T-helper 2 cell treated with Interferon-gamma antibody and Interleukin-4, amounts not matched to agents 100 ng/mL and 5 ng/mL, for 36 hours (primary cell): ENCODE measurements around the gene POLR3E. TPM values are rescaled to one million over a fixed set of nuclear protein-coding genes. Genes with fewer than 3 reads are reported as not detected.

Source experiments
- intact Hi-C: fragments of 100-400 bp; cut with micrococcal nuclease; formaldehyde crosslinking; loops from one replicate; pipeline ENCODE4 v1.15.1; 2023
- total RNA-seq: library from RNA; stranded (reverse); gene quantifications from 2 replicates; pipeline ENCODE4 v1.2.3, GENCODE V29; 2022

The POLR3E gene
- total RNA-seq, 1 donor from 2014 or later, result 63.1 TPM

DNA sequence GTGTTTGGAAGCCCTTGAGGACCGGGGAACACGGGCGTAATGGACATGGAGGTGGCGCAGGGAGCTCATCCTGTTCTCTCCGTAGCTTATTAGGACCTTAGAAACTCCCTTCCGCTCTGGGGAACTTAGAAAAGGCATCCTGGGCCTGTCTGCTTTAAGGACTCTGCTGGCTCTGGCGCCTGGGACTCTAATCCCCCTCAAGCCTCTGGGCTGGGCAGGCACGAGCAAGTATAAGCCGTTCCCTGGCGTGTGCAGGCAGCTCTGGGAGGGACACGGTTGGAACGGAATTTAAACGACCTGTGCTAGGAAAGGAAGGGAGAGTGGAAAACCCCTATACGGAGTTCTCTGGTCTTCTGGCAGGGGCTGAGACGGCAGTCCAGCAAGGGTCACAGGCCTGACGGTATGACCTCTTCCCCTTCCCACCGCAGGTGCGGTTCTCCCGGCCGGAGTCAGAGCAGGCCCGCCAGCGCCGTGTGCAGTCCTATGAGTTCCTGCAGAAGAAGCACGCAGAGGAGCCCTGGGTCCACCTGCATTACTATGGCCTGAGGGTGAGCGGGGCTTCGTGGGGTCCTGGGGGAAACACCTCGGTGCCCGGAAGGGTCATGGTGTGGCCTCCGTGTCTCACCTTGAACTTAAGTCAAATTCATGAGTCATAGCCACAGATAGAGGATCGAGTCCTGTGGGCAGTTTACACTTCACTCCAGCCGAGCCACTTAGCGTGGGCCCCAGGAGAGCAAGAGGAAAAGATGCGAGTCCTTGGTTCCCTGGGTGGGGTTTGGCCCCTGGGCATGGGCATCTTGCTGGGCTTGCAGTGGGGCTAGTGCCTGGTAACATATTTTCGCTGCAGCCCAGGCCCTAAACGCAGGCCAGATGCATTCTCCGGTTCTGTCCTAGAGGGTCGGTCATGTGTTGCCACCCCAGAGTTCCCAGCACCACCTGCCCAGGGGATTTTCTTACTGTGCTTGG lies 17.7 kb downstream of the POLR3E start:
- intact Hi-C loops, result loop anchor here (10.0 kb wide), 1 partner anchor 1140 kb away; no protein-coding TSS in a partner anchor

DNA sequence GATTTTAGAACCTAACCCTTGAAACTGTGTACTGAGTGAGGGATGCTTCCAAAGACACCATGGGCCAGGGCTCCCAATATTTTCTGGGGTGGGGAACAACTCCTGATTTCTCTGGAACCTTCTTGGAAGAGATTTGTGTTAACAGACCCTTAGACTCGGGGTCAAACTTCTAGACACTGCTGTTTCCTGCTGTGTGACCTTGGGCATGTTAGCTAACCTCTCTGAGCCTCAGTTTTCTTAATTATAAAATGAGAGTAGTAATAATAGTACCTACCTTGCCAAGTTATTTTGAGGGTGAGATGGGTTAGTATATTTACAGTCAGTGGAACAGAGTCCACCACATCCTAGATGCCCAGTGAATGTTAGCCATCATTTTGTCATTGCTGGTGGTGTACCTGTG lies 18.8 kb downstream of the POLR3E start:
- intact Hi-C loops, result loop anchor here (10.0 kb wide), 1 partner anchor 1141 kb away; no protein-coding TSS in a partner anchor

DNA sequence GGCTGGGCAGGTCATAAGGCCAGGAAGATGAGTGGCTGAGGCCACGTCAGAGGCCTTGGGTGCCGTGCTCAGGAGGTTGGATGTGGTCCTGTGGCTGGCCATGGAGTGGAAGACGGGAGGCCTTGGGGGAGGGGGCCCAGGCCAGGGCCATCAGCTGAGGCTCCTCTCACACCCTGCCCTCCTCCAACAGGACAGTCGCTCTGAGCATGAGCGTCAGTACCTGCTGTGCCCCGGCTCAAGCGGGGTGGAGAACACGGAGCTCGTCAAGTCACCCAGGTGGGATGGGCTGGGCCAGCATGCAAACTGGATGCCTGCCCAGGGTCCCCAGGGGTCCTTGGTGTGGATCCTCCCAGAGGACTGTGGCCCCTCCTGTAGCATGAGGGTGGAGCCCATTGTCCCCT lies 19.2 kb downstream of the POLR3E start:
- intact Hi-C loops, result loop anchor here (10.0 kb wide), 1 partner anchor 1142 kb away; no protein-coding TSS in a partner anchor

DNA sequence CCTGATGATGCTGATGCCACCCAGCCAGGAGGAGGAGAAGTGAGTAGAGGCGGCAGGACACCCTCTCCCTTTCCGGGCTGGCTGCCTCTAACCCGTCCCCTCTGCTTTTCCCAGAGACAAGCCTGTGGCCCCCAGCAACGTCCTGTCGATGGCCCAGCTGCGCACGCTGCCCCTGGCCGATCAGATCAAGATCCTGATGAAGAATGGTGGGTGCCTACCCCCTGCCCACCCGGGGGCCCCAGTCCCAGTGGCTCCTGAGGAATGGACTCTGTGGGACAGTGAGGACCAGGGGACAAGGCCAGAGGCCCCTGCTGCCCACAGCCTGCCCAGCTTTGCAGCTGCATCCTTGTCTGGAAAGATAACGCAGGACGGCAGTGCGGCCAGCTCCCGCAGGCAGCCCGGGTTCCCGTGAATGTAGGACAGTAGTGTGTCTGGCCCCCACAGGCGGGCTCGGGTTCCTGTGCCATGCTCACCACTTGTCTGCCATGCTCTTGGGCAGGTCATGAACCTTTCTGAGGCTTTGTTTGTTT lies 19.9 kb downstream of the POLR3E start:
- intact Hi-C loops, result loop anchor here (10.0 kb wide), 1 partner anchor 1142 kb away; no protein-coding TSS in a partner anchor

DNA sequence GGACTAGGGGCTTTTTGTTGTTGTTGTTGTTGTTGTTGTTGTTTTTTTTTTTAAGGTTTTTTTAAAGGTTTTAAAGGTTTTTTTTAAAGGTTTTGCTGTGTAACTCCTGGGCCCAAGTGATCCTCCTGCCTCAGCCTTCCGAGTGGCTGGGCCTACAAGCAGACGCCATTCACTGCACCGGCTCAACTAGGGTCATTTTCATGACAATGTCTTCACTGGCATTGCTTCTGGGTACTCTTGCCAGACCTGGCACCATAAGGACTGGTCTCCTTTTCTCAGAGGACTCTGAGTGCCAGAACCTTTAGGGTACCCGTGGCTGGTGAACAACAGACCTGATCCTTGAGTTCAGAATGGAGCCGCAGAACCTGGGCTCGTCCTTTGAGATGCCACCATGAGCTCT lies 20.4 kb downstream of the POLR3E start:
- intact Hi-C loops, result loop anchor here (10.0 kb wide), 1 partner anchor 1143 kb away; no protein-coding TSS in a partner anchor

DNA sequence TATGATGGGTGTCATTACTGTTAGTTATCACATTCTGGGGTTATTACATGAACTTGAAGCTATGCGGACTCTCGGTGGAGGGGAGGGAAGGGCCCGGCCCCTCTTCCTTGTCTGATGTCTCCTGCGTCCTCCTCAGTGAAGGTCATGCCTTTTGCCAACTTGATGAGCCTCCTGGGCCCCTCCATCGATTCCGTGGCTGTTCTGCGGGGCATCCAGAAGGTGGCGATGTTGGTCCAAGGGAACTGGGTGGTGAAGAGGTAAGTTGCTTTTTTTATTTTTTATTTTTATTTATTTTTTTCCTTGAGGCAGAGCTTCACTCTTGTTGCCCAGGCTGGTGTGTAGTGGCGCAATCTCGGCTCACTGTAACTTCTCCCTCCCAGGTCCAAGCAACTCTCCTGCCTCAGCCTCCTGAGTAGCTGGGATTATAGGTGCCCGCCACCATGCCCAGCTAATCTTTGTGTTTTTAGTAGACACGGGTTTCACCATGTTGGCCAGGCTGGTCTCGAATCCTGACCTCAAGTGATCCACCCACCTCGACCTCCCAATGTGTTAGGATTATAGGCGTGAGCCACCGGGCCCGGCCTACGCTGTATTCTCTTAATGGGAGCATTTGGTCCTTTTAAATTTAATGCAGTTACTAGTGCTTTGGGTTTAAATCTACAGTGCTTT lies 21.6 kb downstream of the POLR3E start:
- intact Hi-C loops, result loop anchor here (10.0 kb wide), 1 partner anchor 1144 kb away; no protein-coding TSS in a partner anchor

DNA sequence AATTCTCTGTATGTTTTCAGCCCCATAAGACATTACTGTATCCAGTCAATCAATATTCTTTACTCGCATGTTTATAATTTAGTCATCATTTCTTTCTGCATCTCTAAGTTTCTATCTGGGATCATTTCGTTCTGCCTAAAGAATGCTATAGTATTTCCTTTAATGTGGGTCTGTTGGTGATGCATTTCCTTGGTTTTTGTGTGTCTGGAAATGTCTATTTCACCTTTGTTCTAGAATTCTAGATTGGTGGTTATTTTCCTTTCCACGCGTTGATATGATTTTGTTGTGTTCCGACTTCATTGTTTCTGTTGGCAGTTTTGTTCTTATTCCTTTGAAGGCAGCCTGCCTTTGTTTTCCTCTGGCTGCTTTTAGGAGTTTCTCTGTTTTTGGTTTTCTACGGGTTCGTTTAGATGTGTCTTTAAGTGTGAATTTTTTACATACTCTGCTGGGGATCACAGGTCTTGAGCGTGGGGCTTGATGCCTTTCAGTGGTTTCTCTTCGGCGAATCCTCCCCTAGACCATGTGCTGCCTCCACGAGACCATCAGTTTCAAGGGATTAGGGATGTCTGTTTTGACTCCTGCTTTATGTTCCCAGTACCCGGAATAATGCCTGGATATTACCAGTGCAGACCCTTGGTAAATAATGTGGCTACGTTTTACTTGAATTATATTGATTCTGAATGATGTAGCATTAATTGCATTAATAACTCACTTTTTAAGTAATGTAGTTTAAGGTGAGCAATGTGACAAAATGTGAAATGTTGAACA lies 23.5 kb downstream of the POLR3E start:
- intact Hi-C loops, result loop anchor here (1.0 to 10.0 kb wide), 2 partner anchors 54 to 104 kb away; partner anchors contain the start of gene CDR2

DNA sequence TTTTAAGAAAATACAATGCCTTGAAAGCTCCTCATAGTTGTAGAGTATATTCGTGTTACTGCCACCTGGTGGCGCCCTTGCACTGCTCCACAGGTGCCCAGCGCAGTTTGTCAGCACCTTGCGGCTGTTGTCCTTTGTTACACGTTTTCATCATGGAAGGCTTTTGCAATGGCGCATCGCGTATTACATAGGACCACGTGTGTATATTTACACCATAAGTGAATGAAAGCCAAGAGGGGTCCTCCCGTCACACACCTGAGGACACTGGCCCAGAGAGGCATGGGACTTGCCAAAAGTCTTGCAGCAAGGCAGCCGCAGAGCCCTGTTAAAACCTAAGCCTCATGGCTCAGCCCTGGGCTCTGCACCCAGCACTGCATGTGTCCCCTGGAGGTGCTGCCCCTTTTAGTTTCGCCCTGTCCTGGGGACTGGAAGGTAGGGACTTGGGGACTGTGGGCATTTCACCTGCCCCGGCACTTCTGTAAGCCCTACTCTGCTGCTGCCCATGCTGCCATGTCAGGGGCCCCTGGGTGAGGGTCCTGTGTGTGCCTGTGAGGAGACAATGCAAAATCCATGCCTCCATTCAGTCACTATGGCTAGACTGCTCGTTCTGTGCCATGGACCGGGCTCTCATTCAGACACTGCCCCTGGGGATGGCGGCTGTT lies 24.3 kb downstream of the POLR3E start:
- intact Hi-C loops, result loop anchor here (1.0 to 10.0 kb wide), 2 partner anchors 53 to 103 kb away; partner anchors contain the start of gene CDR2

DNA sequence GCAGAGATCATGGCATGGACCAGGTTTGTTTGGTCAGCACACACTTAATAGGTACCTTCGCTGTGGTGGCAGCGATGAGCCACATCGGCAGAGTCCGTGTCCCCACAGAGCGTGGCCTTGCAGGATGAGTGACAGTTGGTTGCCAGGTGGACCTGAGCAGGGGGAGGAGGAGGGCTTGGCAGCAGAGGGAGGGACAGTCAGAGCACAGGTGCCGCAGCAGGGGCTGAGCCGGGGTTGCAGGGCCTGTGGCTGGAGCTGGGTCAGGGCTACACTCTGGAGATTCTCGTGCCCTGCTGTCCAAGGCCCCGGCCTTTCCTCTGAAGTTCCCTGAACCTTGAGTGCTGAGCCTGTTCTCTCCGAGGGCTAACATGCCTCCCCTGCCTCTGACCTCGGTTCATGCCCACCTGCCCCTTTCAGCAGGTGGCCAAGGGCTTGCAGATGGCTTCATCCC lies 24.8 kb downstream of the POLR3E start:
- intact Hi-C loops, result loop anchor here (10.0 kb wide), 1 partner anchor 103 kb away; no protein-coding TSS in a partner anchor

DNA sequence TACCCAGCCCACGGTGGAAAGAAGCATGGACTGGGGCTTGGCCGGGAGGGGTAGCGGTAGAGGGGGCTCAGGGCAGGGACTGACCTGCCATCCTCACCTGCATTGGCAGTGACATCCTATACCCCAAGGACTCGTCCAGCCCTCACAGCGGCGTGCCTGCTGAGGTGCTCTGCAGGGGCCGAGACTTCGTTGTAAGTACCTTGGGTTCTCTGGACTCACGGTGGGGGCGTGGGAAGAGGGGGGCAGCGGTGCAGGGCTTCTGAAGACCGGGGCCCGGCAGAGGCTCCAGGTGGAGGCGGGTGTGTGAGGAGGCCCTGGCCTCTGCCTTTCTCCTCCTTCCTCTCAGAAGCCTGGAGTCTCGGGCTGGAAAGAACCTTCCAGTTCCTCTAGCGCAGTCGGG lies 25.5 kb downstream of the POLR3E start:
- intact Hi-C loops, result loop anchor here (10.0 kb wide), 1 partner anchor 102 kb away; no protein-coding TSS in a partner anchor

DNA sequence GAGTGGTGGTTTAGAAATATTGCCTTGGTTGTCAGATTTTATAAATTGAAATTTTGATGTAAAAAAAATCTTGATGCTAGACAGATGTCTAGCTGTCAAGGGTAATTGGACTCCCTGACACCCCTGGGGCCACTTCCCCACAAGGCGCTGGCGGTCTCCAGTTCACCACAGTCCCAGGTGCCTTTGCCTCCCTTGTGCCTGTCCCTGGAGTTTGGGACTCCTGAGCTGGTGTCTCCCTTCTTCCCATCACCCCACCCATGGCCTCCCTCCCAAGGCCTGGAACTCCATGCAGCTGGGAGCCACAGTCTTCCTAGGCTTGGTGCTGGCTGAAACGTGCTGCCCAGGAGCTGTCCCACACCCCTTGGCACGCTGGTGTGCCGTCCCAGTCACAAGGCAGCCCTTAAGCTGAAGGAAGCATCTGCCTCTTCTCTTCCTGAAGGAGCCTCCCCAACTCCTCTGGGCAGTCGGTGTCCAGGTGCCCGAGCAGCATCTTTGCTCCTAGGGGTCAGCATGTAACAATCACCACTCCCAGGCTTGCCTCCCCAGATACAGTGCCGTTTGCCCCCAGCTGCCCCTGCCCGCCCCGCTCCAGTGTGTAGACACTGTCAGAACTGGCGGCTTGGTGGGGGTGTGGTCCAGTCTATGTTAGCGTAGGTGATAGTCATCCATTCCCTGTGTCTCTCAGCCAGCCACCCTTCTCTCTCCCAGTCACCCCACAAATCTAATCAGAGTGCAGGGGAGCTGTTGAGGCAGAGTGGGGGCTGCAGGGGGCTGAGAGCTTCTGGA lies 26.2 kb downstream of the POLR3E start:
- intact Hi-C loops, result loop anchor here (10.0 kb wide), 1 partner anchor 101 kb away; no protein-coding TSS in a partner anchor

DNA sequence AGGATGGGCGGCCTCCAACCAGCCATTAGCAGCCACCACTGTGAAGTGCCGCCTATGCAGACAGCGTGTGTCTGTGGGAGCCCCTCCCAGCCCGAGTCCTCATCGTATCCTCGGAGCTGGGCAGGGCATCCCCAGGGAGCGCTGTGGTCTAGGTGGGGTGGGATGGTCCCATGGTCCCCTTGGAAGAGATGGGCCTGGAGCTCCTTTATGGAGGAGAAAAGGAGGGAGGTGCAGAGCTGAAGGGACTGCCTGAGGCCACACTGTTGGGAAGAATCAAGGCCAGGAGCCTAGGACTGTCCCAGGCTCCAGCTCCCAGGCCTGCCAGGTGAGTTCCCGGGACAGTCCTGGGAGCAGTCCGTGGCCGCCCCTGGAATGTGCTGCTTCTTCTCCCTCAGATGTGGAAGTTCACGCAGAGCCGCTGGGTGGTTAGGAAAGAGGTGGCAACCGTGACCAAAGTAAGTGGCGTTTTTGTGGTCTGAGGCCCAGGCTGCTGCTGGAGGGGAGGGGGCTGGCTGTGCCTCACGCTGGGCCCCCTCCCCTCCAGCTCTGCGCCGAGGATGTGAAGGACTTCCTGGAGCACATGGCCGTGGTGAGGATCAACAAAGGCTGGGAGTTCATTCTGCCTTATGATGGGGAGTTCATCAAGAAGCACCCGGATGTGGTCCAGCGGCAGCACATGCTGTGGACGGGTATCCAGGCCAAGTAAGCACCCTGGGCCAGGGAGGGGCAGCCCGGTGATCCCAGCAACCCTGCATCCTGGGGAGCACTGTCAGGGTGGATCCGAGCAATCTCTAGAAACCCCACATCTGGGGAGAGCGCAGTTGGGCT lies 27.0 kb downstream of the POLR3E start:
- intact Hi-C loops, result loop anchor here (10.0 kb wide), 1 partner anchor 101 kb away; no protein-coding TSS in a partner anchor

DNA sequence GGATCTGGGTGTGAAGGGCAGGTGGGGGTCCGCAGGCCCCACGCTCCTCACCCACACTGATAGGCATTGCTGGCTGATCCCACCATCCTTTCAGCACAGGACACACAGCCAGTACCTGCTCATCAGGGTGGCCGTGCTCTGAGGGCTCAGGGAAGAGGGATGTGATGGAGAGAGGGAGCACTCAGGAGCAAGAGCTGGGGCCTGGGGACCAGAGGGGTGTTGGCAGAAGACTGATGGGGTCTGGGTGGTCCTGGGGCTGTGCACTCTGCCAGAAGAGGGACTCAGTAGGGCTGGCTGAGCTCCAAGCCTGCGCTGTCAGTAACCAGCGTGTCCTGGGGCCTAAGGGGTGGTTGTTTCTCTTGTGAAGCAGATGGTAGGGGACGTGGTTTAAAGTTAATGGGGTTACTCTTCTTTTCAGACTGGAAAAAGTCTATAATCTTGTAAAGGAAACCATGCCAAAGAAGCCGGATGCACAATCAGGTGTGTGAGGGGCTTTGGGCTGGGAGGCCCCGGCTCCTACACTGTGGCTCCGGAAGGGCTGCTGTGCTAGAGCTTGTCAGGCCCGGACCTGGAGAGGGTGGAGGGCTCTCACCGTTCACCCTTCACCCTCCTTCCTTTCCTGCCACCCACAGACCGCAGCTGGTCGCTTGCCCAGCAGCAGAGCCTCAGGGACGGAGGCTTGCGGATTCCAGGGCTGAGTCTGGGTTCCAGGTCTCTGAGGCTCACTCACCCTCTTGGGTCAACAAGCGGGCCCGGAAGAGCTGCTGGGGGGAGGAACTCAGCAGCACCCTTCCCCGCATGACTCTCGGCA lies 27.8 kb downstream of the POLR3E start:
- intact Hi-C loops, result loop anchor here (10.0 kb wide), 1 partner anchor 100 kb away; no protein-coding TSS in a partner anchor

DNA sequence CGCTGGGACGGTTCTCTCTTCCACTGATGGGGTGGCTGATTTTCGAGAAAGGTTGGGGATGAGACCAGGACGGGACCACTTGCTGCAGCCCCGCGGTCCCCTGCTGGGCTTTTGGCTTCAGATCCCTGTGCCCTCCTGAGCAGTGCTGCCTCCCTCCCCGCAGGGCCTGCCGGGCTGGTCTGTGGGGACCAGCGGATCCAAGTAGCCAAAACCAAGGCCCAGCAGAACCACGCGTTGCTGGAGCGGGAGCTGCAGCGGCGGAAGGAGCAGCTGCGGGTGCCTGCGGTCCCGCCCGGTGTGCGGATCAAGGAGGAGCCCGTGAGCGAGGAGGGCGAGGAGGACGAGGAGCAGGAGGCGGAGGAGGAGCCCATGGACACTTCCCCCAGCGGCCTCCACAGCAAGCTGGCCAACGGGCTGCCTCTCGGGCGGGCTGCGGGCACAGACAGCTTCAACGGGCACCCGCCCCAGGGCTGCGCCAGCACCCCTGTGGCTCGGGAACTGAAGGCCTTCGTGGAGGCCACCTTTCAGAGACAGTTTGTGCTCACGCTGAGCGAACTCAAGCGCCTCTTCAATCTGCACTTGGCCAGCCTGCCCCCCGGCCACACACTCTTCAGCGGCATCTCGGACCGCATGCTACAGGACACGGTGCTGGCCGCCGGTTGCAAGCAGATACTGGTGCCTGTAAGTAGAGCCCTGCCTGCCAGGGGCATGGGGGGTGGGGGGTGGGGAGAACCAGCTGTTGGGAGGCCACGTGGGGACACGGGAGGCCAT lies 28.6 kb downstream of the POLR3E start:
- intact Hi-C loops, result loop anchor here (10.0 kb wide), 1 partner anchor 99 kb away; no protein-coding TSS in a partner anchor

DNA sequence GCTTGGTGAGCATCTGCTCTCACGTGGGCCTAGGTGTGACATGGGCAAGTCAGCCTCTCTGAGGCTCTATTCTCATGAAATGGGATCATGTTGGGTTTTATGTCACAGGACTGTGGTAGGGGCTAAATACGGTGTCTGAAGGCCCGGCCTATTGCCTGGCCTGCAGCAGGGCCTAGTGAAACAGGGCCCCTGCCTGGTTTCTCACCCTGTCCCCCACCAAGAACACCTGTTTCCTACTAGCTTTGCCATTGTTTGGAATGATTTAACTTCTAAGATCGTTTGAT lies 29.1 kb downstream of the POLR3E start:
- intact Hi-C loops, result loop anchor here (10.0 kb wide), 1 partner anchor 98 kb away; no protein-coding TSS in a partner anchor

DNA sequence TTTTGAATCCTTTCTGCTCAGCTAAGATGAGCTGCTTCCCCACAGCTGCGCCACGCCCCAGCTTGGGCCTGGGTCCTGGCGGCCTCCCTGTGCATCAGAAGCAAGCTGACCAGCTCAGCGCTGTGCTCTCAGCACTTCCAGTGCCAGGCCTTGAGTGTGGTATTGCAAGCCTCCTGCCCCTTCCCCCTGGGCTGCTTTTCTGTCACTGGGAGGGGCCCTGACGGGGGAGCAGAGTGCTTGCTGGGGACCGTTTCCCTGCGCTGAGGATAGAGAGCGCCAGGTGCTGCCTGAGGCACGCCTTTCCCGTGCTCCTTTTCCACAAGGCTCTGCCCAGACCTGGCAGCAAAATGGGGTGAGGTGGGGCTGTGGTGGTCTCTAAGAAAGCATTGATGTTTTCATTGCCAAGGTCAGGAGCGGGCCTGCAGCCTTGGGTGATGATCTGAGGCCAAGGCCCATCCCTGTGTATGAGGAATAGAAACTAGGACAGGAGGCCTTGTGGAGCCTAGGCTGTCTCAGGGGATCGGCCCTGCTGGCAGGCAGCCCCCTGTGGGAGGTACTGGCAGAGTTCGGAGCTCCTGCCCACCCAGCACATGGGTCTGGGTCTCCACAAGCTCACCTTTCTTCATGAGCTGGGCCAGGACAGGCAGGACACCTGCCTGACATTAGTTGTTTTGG lies 29.7 kb downstream of the POLR3E start:
- intact Hi-C loops, result loop anchor here (10.0 kb wide), 1 partner anchor 98 kb away; no protein-coding TSS in a partner anchor
